H54 (cell line): ENCODE data around the gene PLEKHM1.
"Not testable (repeated sequence)": the region's sequence is repeated elsewhere in the genome, so short reads cannot be mapped to it uniquely, and the experiment has no call there.

Experiments used
- DNase-seq: peaks from one replicate; pipeline ENCODE4 v3.0.0; 2011; ENCODE audit warnings: low spot score, mixed read lengths; ENCODE audit not compliant: insufficient read length
- FAIRE-seq: peaks from 3 replicates; lab custom pipeline; 2011; peaks lifted over from hg19 to GRCh38; lab: Jason Lieb, UNC
- POLR2A ChIP-seq: IDR thresholded peaks from 2 replicates; pipeline ENCODE4 v1.6.1; 2011; ENCODE audit warnings: low read depth, mild to moderate bottlenecking, low read length

PLEKHM1 gene

GRCh38 chr17:45444856-45445820 is 45.4 kb downstream of the PLEKHM1 start:
- not testable (repeated sequence) for DNase-seq, FAIRE-seq

GRCh38 chr17:45444301-45444700 is 46.2 kb downstream of the PLEKHM1 start:
- FAIRE-seq, DNase-seq: not testable (repeated sequence)

GRCh38 chr17:45443371-45444260 is 46.9 kb downstream of the PLEKHM1 start:
- not testable (repeated sequence) for FAIRE-seq, DNase-seq

GRCh38 chr17:45441526-45442310 is 48.8 kb downstream of the PLEKHM1 start:
- TF ChIP-seq POLR2A, result no peak
- FAIRE-seq (no peak), DNase-seq (no peak)

GRCh38 chr17:45440839-45441515 is 49.5 kb downstream of the PLEKHM1 start:
- FAIRE-seq, DNase-seq: not testable (repeated sequence)

GRCh38 chr17:45440161-45440778 is 50.3 kb downstream of the PLEKHM1 start:
- FAIRE-seq, result no peak
- no peak for DNase-seq
- TF ChIP-seq POLR2A, result no peak

- FAIRE-seq (no peak), DNase-seq (no peak)
- no peak for TF ChIP-seq POLR2A
Measured at GRCh38 chr17:45438931-45439610, 51.5 kb downstream of the PLEKHM1 start.

- FAIRE-seq (no peak), DNase-seq (no peak)
- TF ChIP-seq POLR2A, result no peak
Measured at GRCh38 chr17:45437465-45438283, 52.8 kb downstream of the PLEKHM1 start.

GRCh38 chr17:45436625-45437464 is 53.7 kb downstream of the PLEKHM1 start:
- FAIRE-seq, result no peak

GRCh38 chr17:45436161-45436560 is 54.4 kb downstream of the PLEKHM1 start:
- no peak for FAIRE-seq
- no peak for DNase-seq
- no peak for TF ChIP-seq POLR2A

More at GRCh38 chr17:45436625-45437464, 53.7 kb downstream of the PLEKHM1 start:
- DNase-seq, result no peak
- no peak for TF ChIP-seq POLR2A
